GM18867 (cell line): Measurements from ENCODE around the gene CPLX3.
"Not testable (repeated sequence)": the region's sequence is repeated elsewhere in the genome, so short reads cannot be mapped to it uniquely, and the experiment has no call there.

ENCODE experiments used
- ATAC-seq: cut with Tn5 transposase; IDR thresholded peaks from one replicate; pipeline ENCODE4 v1.9.1; 2021; ENCODE audit warnings: mild to moderate bottlenecking, moderate library complexity; ENCODE audit not compliant: unreplicated experiment

The CPLX3 gene, protein sequence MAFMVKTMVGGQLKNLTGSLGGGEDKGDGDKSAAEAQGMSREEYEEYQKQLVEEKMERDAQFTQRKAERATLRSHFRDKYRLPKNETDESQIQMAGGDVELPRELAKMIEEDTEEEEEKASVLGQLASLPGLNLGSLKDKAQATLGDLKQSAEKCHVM

DNA sequence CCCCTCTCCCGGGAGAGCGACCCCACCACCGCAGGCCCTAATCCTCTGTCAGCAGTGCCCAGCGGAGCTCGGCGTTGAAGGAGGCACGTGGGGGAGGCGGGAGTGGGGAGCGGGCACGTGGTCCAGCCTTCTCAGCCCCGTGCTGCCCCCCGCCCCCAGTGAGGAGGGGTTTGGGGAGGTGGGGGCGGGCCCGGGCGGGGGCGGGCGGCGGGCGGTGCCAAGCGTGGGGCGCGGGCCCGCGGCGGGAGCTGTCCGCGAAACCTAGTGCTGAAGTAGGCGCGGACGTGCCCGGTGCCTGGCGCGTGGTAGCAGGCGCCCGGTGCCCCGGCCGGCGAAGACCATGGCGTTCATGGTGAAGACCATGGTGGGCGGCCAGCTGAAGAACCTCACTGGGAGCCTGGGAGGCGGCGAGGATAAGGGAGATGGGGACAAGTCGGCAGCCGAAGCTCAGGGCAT lies at the start of gene CPLX3:
Gene CPLX3, plus strand, starts transcription at position 264 of the 456 bp plus-strand sequence. Its CDS starts 77 bp downstream, at position 341.
- ATAC-seq: no peak

DNA sequence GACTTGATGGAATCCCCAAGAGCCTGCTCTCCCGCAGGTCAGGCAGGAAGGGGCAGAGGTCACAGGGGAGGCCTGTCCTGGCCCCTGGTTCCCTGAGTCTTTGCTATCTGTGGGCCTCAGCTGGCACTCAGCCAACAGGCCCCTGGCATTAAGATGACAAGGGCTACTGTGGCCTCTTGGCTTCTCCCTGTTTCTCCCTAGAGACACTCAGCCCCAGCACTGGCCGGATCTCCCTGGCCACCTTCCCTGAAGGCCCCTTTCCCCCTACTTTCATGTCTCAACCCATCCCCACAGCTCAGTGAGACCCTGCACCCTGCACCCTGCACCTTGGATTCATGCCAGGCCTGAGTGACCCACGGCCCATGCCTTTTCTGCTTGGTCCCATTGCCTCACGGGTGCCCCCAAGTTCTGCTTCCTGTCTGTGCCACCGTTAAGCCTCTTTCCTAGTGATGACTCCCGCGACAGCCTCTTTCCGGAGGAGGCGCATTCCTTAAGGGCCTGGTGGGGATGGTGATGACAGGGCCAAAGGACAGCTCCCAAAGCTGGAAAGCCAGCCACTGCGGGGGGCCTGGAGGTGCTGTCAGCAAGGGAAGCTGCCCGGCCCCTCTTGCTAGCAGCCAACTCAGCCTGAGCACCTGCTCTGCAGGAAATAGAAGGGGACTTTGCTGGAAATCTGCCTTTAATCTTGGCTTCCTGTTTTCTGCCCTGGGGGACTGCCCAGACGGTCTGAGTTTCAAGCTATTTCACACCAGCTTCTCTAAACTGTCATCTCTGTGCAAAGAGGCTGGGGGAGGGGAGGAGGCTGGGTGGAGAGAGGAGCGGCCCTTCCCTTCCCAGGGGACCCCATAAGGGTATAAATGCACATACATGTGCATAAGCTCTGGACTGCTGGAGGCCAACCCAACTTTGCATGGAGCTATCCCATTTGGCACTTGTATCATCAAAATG lies 49.3 kb upstream of the CPLX3 start:
- ATAC-seq: peak; percentile 32

DNA sequence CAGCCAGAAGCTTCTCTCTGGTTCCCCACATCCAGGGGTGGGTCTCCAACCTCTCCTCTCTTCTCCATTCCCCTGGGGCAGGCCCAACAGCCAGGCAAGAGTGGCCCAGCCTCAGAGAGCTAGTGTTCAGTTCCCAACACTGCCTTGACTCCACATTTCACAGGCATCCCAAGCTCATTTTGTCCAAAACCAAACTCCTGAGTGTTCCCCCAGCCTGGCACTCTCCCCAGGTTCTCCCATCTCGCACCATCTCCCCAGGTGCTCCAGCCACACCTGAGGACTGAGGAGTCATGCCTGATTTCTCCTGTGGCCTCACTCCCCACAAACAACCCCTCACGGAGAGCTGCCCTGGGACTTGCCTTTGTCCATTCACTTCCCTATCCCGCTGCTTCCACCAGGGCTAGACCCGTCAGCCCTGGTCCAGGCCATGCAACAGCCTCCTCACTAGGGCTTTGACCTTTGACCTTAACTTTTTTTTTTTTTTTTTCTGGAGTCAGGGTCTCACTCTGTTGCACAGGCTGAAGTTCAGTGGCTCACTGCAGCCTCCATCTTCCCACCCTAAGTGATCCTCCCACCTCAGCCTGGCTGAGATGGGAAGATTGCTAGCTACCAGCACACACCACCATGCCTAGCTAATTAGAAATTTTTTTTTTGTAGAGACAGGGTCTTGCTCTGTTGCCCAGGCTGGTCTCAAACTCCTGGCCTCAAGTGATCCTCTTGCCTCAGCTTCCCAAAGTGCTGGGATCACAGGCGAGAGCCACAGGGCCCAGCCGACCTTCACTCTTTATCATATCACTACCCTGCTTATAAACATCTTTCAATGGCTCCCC lies 48.4 kb upstream of the CPLX3 start:
- ATAC-seq: no peak

DNA sequence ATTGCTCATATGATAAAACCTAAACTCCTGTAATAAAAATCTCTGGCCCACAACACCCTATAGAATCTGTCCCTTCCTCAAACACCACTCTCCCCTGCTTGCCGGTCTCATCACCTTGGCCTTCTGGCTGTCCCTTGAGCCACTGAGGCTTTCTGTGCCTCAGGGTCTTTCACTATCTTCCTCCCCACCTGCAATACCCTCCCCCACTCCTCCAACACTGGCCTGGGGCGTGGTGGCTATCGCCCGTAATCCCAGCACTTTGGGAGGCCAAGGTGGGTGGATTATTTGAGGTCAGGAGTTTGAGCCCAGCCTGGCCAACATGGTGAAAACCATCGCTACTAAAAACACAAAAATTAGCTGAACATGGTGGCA lies 47.8 kb upstream of the CPLX3 start:
- ATAC-seq: no peak

DNA sequence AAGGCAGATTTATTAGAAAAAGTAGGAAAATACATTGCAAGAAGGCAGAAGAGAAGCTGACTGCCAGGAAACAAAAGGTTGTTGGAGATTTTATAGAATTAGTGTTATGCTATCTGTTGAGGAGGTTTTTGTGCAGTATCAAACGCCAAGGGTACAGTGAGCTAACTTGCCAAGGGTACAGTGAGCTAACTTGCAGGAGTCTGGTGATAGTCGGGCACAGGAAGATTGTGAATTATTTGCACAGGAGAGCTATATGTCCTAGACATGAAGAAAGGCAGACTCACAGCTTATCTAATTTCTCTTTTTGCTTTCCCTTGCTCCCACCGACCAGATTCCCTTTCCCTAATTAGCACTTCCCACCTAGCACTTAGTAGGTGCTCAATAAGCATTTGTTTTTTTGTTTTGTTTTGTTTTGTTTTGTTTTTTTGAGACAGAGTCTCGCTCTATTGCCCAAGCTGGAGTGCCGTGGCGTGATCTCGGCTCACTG lies 47.2 kb upstream of the CPLX3 start:
- no peak for ATAC-seq

DNA sequence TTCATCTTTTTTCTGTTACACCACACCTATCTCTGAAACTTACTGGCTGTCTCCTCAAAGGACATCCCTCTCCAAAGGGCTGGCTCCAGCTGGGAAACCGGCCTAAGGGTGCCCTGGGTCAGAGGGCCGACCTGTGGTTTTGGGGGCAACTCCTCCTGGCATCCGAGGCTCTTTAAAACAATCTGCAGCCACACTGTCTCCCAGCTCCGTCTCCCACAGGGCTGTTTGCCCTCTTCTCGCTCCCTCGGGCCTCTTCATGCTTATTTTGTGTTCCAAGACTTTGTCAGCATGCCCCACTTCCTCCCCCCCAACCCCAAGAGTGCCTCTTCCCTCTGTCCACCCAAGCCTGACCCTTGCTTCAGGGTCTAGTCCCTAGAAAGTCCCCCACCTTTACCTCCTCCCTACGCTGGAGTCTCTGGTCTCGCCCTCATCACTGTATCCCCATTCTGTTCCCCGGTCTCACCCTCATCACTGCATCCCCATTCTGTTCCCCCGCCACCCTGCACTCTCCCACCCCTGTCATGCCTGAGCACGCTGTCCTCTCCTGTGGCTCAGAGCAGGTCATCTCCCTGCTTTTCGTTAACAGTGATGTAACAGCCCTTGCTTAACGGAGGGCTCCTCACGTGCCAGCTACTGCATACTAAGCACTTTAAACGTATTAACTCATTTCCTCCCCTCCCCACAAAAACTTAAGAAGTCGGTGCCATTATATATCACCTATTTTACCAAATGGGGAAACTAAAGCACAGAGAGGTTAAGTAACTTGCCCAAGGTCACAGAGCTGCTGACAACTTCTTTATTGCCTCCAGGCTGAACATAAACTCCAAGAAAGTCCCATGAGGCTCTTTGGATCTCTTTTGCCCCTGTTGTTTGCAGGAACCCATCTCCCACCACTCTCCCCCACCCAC lies 45.6 kb upstream of the CPLX3 start:
- ATAC-seq: no peak

DNA sequence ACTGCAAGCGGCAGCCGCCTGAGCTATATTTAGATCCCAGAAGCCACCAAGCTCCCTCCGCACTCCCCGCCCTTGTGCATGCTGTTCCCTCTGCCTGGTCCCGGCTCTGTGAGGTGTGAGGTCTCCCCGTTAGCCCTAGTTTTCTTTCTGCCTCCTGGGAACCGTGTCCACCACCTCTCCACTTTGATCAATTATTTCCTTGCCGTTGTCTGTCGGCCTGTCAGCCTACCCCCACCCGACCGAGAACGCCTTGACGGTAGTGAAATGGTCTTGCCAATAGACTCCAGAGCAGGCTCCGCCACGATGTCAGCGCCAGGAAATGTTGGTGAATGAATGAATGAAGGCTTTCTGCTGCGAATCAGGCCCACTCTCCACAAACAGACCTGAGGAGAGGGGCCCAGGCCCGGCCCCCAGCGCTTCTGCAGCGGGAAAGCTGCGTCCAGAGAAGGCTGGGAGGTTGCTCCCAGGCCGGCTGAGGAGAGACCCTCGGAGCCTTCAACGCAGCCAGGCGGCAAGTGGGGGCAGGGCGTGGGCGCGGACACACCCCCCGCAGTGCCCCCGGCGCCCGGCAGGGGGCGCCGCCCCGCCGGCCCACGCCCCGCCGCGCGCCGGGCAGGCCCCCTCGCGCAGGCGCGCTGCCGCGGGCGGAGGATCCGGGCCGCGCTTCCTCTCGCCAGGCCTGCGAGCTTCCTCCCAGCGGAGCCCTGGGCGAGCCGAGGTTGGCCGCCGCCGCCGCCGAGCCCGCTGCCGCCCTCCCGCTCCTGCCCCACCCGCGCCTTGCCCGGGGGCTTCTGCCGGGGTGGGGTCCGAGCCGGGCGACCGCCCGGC lies 44.8 kb upstream of the CPLX3 start, which contains the start of gene CSK:
Gene CSK, plus strand, starts transcription at position 650 of the 828 bp plus-strand sequence. CDS start 16,218 bp downstream, outside the sequence.
- peak; percentile 48 for ATAC-seq

DNA sequence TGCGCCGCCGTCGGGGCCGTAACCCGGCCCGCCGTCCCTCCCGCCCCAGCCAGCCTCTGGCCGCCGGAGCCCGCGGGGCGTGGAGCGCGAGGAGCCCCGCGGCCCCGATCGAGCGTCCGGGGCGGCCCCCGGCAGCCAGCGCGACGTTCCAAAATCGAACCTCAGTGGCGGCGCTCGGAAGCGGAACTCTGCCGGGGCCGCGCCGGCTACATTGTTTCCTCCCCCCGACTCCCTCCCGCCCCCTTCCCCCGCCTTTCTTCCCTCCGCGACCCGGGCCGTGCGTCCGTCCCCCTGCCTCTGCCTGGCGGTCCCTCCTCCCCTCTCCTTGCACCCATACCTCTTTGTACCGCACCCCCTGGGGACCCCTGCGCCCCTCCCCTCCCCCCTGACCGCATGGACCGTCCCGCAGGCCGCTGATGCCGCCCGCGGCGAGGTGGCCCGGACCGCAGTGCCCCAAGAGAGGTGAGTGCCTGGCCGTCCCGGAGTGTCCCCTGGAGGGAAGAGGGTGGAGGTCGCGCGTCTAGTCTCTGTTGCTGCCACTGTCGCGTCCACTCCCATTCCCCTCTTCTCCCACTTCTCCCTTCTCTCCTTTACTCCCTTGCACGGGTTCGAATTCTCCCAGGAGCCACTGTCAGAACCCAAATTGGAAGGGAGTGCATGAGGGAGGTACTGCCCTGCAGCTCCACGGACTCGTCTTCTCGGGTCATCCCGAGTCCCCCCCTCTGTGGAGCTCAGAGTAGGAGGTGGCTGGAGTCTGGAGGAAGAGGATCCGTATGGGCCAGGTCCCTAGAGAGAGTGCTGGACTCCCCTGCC lies 44.0 kb upstream of the CPLX3 start:
- peak; percentile 4 for ATAC-seq

DNA sequence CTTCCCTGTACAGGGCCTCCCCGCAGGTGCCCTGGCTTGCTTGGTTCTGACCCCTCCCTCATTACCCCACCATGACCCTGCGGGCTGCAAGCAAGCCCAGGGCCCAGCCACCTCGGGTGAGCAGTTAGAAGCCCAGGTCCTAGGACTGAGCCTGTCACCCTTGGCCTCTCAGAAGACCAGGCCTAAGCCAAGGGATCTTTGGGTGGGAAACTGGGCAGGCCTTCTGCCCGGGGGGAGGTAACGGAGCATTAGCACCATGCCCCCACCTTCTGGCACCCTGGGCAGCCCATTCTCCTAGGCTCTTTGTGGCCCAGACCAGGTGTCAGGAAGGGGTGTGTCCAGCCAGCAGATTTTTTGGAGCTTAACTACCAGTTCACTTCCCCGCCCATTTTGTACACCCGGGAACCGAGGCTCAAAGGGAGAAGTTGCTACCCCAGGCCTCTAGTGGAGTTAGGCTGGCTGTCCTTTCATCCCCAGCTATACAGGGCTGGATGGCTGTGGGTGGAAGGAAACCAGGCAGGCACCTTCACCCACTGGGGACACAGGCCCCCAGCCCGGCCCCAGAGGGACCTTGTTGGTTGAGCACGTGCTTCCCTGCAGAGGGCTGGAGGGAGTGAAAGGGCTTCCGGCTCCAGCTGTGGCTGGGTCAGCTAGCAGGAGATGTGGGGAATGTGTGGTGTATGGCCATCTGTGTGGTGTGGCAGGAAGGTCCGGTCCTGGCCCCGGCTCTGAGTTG lies 43.2 kb upstream of the CPLX3 start:
- ATAC-seq: no peak

DNA sequence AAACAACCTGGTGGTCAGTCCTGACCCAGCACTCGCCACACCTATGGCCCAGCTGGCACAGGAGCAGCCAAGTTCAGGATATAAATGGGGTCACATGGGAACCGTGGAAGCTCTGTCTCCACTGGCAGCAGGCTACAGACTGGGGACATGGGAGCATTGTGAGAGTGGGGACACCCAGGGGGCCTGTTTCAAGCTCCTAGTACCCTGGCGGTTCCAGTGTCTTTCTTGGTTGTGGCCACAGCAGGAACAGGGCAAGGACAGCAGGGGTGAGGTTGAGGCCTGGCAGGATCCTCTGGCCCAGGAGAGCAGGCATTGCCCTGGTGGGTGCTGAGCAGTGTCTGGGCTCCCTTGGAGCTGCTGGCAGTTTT lies 42.6 kb upstream of the CPLX3 start:
- no peak for ATAC-seq

DNA sequence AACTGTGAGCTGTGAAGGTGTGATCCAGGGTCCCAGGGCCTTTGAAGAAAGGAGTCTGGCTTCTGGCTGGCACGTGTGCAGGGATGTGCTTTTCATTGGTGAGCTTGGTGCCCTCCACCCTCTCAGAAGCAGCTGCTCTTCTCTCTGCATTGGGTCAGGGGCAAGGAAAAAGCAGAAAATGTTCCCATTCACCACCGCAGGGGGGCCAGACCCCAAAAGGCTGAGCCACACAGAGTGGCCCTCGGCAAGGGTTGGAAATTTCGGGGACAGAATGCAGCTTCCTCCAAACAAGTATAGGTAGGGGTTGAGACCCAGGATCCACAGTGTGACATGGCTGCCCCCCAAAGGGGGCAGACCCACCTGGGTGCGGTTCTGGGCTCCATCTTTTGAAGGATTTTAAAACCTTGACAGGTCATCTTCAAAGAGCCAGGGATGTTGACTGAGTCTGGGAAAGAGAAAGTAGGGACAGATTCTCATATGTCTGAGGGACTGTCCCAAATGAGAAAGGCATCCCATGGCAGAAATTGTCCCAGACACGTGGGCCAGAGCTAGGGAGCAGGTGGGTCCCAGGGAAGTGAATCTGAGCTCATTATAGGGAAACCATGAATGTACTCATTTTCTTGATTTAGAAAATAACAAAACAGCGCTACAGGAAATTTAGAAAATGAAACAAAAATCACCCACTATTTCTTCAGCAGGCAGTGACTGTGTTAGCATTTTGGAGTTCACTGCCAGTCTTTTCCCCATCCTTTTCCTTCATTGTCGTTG lies 41.8 kb upstream of the CPLX3 start:
- ATAC-seq: no peak

DNA sequence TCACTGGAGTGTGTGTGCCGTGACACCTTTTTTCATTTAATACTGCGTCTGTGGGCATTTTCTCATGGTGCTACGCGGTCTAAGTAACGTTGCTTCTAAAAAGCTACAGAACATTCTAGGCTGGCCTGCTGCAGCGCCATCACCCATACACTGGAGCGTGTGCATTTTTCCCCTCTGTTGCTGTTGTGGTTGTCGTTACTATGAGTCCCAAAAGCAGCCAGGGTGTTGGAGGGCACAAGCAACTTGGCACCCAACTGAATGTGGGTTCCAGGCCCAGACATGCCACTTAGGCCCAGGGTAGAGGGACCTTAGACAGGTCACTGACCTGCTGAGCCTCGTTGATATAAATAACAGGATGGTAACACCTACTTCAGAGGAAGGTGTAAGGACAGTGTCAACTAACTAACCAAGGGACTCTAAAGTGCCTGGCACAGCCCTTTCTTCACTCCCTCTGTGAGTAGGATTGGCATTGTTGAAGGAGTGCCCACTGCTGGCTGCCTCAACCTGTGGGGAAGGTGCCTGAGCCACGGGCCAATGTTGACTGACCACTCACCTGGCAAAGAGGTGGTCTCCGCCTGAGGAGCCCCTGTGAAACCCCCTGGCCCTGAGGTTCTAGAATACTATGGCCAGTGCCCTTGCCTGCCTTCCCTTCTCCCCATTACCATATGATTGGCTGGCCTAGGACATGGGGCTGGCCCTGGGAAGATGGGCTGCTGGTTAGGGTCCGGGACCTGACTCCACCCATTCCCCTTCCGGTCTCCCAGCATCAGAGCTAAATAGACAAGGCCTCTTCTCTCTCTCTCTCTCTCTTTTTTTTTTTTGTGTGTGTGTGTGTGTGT lies 41.0 kb upstream of the CPLX3 start:
- no peak for ATAC-seq

DNA sequence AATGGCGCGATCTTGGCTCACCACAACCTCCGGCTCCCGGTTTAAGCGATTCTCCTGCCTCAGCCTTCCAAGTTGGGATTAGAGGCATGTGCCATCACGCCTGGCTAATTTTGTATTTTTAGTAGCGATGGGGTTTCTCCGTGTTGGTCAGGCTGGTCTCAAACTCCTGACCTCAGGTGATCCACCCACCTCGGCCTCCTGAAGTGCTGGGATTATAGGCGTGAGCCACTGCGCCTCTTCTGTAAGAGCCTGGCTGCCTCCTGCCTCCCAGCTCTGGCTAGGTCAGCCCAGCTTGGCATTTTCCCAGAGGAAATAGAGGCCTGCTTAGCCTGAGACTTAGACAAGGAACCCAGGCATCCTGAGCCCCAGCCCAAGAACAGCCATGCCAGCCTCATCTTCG lies 40.3 kb upstream of the CPLX3 start:
- ATAC-seq: not testable (repeated sequence)

DNA sequence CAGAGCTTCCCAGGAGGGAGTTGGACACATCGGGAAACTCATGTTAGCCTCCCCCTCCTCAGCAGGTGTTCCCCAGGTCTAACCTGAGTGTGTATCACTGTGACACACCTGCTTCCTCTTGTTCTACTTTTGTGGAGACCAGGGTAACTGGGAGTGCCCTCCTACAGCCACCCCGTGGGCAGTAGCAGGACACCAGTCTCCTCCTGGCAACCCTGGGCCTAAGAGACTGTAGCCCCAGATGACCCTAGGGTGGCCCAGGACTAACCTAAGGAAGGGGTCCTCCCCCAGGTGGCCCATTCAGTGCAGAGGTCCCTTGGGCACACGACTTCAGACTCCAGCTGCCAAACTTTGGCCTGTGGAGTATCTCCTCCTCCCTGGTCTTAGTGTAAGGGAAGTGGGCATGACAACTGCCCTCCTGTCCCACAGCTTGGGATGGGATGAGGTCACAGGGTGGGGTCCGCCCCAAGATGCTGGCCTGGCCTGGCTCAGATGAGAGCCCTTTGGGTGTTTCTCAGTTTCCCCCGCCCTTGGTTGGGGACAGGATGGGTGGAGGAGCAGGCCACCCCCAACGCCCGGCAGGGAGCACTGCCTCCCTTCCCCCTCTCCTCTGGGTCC lies 39.8 kb upstream of the CPLX3 start:
- no peak for ATAC-seq

DNA sequence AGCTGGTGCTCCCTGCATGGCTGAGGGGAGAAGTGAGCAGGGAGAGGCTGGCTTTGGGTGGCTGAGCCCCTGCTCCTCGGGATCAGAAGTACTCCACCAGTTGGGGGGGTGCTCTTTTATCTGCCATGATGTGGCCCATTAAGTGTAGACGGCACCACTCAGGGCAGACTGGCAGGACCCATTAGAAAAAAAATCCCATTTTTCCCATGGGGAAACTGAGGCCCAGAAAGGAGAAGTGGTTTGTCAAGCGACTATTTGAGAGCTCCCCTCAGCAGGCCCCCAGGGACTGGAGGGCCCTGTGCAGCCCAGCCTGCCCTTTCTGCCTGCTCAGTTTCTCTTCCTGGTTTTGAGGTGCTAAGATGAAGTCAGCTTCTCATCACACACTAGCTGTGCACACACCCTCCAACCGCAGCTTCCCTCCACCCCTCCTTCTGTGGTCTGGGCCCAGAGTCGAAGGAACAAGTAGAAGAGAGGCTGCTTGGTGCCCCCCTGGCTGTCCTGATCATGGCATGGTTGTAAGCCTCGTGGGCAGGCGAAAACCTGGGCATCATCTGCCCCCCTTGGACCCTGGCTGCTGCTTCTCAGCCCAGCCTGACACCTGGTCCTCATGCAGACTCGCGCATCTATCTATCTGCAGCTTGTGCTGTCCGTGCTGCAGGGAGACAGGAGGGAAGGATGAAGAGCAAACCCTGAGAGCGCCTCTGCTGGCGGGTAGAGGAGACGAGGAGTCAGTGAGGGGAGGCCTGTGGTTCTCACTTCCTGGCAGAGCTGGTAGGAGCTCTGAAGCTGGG lies 39.0 kb upstream of the CPLX3 start:
- peak; percentile 46 for ATAC-seq
